ENCODE data around the gene RUNX2.
A peak's percentile ranks its signal among the peaks of the same experiment; 100 is the strongest.

RUNX2 gene

DNA sequence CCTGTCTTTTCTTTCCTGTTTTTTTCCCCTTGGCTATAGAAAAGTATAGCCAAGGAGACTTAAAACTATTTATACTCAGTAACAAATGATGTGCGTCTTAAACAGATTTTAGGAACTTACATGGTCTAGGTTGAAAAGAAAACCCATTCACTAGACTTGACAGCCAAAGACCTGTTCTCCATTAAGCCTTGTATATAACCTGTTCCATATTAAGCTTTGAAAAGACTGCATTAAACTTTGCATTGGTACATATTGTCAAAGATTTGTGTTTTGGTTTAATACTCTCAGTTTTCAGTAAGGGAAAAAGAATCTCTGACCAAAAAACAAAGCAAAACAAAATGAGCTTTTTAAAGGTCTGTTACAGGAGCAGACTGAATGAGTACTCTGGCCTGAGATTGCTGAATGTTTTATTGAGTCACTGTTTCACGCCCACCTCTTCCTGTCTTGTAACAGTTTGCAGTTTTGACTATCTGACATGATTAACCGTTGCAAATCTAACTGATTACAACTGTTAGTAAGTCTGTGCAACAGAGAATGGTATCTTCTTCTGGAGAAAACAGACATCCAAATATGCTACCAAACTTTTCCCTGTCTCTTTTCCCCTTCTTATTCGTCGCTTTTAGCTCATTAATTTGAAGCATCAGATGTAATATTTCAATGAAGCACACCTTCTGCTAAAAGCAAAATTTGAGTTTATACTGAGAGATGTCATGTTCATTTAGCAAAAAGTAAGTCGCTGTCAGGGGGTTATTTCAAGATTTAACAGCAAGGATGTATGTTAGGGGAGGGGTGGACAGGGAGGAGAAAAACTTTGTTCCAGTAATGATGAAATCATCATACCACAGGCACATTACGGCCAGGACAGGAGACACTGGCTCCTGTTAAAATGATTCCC, 108.7 kb downstream of the RUNX2 start:
- DNase-seq: peak; percentile 70

DNA sequence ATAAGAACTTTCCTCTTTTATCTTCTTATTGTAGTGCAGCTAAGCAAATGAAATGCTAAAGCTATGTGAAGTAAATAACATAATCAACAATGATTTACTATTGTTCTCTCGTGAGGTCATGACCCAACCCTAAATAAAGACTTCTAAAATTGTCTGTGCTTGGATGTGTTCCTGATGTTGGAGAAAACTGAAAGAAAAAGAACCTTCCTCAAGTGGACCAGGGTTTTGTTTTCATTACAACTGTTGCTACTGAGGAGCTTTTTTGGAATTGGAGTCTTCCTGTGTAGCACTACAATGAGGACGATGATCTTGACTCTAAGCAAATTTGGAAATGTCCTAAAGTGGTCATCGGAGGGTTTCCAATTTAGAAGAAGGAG, 109.3 kb downstream of the RUNX2 start:
- DNase-seq: no peak

DNA sequence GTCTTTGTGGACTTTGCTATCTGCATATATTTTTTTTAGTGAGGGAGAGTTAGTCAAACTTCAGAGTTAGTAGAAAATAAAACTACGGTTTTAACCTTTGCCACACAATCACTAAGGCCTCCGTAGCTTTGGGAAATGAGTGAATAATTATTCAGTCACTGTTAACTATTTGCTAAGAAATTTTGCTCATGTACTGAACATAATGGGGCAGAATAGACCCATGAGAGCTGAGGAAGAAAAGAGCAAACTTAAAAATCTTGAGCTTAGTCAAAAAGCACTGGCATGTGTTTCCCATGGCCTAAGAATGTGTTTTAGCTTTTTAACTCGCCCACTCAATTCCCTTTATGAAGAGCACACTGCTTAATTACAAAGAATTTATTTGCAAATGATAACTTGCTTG, 110.0 kb downstream of the RUNX2 start:
- DNase-seq: no peak

DNA sequence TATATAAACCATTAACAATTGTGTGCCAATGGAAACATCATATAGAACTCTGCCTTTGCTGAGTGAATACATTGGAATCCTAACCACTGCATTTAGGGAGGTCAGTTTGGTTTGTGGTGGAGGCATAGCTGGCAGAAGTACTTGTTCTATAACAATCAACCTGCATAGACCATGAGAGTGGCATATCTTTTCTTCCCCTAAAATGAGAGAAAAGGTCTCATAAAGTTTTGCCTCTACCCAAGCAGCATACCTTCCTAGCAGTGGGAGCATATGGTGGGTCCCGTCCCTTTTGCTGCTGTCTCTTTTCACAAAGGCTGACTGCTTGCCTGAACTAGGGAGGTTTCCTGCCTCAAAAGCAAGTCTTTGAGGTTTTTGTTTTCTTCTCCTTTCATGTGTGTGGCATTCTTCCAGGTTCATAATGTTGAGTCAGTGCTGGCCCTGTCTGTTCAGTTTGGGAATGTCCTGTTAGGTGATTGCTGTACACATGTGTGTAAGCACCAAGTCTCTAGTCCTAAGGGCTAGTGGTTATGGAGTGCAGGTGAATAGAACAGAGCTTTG, 110.8 kb downstream of the RUNX2 start:
- peak; percentile 48 for DNase-seq

DNA sequence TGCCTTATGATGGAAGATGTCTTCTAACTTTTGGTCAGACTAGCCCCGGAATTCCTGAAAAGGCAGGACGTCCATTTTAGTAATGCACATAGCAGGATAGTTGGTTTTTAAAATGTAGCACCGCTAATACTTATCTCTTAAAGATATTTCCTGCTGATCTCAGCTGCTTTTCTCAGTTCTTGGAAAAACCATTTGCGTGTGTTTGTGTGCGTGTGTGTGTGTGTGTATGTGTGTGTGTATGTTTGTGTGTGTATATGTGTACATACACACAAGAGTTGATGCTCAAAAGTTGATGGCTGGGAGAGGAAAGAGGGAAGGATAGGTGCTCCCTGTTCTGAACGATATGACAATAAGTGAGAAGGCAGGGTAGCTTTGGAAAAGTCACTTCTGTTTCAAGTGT, 111.3 kb downstream of the RUNX2 start:
- no peak for DNase-seq

DNA sequence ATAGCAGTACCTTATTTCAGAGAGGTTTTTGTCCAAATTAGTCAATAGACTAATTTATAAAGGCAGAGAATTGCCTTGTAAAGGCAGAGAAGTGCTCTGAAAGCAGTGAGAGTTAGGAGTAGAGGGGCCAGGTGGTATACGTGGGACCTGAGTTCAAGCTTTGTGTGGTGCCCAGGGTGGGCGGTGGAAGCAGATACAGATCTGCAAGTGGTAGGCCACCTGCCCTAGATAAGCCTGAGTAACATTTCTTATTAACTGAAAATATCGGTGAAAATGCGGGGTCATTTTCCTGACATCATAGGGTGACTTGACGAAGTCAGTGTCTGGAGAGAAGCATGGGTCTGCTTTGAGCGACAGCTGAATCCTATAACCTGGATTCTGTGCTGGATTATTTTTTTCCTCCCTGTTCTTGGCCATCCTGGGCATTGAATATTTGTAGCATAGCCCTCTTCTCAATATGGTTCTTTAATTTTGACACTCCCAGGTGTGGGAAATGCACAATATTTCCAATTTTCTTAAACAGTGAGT, 111.8 kb downstream of the RUNX2 start:
- no peak for DNase-seq

DNA sequence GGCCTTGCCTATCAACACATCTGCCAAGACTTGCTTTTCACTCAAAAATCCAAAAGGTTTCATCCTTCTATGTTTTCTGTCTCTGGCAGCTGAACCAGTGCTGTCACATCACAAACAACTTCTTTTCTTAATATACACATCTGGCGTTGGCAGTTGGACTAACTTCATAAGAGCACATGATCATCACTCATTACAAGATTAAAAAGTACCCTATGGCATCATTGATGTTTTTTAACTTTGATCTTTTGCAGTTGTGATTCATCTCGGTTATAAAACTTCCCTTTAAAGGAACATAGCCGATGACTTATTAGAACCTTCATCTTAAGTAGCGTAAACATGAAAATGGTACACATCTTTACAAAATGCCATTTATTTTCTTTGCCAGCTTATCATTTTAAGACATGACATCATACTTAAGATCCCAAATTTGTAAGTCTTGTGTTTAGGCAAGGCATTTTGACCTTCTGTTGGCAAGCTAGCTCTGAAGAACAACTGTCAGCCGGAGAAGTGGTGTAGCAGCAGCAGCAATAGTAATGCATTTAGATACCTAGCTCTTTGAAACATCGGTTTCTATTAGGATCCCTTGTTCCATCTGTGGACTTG, 113.8 kb downstream of the RUNX2 start:
- DNase-seq: no peak

DNA sequence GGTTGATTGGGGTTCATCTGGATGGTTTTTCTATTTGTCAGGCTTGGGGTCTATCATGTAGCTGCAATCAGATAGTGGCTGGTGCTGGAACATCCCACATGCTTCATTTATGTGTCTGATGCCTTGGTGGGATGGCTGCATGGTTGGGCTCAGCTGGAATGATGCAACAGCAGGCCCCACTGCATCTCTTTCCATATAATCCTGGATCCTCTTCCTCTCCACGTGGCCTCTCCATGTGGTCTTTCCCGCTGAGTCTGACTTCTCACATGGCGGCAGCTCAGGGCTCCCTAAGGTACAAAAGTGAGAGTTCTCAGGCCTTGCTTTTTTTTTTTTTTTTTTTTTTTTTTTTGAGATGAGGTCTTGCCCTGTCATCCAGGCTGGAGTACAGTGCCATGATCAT, 114.6 kb downstream of the RUNX2 start:
- no peak for DNase-seq

DNA sequence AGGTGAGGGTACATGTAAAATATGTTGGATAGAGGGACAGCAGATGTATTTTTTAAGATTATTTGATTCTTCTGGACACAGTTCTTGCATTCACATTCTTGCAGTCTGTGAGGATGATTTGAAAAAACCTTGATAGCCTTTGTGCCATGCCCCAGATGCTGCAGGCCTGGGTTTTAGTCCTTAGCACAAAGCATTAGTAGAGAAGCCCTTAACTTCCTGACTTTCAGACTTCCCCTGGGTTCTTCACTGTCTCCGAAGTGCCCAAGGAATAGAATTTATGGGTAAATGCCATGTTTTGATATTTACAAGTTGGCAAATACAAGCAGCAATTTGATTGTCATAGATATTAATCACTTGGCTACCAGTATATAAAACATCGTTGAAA, 117.2 kb downstream of the RUNX2 start:
- DNase-seq: no peak

DNA sequence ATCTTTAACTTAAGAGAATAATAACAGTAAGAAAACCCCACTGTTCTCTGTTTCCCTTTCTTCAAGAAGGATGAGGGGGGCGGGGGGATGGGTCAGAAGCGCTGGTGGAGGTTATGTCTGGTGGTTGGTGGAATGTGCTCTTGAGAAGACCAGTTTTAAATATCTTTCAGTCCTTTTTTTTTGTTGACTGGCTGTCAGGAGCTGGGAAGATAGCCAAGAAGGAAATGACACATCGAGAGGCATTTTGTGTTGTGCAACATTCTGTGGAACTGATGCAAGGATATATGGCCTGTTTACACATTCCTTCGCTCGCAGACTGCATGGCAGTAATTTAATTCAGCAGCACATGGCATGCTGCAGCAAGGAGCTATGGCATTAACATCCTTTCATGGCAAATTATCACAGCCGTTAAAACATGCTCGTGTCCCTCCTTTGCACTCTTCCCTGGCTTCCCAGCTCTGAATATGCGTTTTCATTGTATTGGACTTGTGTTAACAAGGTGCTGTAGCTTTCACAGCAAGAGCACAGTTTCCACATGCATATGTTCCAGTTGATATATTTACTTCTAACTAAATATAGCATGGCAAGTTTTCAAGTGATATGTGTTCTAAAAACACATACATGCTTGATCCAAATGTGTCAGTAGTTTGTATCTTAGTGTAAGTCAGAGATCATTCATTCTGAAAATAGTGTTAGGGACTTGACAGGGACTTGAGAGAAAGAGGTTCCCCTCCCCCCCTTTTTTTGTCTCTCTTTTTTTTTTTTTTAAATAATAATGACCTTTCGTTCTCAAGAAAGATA, 117.8 kb downstream of the RUNX2 start:
- DNase-seq: peak; percentile 98

DNA sequence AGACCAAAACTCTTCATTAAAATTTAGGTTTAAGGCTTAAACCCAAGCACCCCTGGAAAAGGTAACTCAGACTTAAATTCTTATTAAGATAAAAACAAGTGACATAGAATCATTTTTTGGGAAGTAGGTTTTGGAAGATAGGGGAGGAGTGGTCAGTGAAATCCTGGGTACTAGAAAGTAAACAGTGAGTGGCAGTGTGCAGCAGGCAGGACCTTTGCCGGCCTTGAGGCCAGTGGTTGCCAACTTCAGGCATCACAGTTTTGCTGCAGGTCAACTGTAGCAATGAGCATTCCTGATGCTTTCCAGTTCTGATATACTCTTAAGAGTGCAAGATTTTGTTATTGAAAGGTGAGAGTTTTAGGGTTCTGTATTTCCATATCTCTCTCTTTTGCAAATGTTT, 118.9 kb downstream of the RUNX2 start:
- no peak for DNase-seq

DNA sequence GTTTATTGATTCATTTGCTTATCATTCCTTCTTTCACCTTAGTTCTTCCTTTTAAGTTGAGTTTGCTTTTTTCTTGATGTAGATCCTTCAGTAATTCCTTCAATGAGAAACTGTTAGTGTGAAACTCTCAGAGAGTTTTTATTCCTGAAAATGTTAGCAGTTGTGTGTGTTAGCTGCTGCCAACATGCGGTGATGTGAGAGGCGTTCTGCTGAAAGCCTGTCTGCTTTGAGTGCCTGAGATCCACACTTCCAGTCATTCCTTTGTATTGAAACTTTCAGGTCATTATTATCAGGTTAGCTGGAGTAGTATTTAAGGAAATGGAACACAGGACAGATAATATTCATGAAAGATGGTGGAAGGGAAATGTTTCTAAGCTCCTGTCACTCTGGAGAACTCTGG, 119.6 kb downstream of the RUNX2 start:
- DNase-seq: no peak

DNA sequence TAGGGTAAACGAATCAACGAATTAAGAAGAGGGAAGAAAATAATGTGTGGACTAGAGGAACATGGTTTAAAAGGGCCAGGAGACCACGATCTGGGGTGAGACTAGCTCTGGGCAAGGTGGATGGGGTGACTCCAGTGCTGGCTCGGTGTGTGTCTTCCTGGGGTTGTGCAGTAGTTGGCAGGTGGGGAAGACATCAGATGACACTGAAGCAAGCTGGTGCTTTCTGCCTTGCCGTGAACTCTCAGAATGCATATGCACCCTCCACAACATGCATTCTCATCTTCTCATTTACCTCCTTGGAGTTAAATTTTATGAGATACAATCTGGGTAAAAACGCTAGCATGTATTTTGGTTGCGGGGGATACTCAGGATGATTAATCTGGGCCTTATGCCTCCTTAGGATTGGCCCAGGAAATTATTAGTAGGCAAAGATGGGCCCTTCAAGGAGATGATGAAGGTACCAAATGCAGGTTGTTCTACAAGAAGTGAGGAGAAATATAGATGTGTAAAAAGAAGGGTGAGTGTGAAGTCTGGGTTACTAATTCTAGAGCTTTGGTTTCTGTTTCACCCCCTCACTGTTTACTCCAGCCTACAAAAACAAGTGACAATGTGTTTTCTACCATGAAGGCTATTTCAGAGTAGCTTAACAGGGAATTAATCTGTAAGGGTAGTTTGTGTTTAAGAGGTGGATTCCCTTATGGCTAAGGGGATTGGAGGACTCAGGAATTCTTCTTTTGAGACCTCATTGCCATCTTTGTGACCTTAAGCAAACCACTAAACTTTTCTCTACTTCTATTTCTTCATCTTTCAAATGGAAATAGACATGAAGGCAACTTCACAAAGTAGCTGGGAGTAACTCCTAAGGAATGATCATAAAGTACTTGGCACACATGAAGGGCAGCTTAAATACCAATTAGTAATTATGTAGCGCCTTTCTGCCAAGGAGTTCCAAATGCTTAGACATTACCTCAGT, 120.6 kb downstream of the RUNX2 start:
- DNase-seq: no peak

DNA sequence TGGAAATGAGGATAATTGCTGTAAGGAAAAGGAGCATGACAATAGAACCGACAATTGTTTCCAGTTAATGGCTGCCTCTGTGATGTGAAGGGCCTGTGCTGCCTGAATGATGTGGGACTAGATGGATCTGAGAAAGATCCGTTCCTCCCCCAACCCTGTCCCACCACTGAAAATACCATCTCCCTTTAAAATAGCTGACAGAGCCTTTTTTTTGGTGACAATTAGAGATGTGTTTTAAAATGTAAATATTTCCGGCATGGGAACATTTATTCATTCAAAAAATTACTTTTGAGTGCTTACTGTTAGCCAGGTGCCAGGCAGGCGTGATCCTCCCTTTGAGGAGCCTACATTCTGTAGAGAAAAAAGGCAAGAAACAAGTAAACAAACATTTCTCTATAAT, 122.0 kb downstream of the RUNX2 start:
- no peak for DNase-seq

DNA sequence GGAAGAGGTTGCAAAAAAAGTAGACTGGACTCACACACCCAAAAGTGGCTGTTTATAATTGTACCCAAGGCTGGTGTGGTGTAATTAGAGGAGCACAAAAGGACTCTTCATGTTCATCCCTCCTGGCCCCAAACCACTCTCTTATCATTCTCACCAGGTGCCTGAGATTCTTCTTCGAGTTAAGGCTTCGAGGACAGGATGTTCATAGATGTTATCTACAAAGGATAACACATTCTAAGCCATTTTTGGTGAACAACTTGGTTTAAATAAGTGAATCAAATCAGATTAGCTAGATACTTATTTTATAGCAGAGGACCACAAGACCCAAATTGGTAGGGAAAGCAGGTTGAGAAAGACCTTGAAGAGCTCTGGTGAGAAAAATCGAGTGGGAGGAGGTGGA, 122.7 kb downstream of the RUNX2 start:
- DNase-seq: no peak

DNA sequence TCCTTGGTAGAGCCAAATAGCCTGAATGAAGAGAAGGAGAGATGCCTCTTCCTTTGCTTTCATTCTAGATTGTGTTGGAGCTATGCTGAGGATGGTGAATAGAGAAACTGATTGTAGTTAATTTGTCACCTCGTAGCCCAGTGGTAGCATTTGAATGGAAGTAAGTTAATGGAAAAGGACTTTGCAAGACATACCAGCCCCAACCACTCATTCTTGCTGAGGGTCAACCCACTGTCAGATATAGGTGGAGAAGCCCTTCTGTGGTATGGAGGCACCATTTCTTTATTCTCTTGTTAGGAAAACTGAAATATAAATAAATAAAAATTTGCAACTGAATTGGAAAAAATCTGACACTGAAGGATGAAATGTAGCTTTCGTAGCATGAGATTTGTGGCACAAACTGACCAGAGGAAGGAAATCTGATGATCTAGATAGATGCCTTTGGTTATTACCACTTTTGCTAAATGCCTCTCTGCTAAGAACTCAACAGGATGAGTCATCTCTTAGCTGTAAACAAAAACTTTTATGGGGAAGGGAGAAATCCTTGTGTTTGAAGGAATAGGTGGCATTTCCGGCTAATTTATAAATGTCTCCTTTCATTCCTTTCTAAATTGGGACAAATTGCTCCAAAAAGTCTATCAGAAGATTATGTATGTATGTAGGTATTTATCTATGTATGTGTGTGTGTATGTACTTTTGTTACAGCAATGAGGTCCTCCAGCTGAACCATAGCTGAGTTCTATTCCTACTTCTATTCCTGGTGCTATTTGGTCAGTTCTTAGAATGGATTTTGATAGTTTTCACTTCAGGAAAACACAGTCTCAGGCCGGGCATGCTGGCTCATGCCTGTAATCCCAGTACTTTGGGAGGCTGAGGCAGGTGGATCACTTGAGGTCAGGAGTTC, 126.1 kb downstream of the RUNX2 start:
- peak; percentile 47 for DNase-seq

DNA sequence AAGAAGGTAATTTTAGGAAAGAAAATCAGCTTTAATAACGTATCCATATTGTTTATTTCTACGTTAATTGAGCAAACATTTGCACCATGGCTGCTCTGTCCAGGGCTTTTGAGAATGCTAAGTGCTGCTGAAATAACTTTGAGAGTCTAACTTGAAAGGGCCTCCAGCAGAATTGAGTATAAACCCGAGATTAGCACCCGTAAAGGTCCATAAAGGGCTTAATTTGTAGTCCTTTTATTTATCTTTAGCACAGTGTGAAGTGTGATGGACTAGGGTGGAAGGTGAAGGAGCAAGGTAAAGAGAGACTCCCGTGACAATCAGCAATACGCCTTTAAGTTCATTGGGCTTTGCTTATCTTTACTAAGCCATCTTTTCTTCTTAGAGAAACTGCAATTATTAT, 127.3 kb downstream of the RUNX2 start:
- no peak for DNase-seq

DNA sequence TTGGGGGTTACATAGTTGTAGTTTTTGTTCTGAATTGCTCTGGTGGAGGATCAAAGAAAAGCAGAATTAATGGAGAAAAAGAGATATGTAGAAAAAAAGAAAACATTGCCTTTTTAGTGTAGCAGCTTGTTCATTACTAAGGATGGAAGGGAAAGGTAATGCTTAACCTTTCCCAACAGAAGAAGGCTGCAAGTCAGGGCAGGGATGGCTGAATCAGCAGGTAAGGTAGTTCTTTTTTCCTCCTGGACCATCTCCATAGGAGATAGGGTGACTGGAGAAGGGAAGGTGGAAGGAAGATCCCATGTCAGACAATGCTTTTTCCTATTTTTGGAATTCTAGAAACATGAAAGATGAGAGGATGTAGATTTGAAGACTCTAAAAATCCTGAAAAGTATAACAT, 129.0 kb downstream of the RUNX2 start:
- no peak for DNase-seq

DNA sequence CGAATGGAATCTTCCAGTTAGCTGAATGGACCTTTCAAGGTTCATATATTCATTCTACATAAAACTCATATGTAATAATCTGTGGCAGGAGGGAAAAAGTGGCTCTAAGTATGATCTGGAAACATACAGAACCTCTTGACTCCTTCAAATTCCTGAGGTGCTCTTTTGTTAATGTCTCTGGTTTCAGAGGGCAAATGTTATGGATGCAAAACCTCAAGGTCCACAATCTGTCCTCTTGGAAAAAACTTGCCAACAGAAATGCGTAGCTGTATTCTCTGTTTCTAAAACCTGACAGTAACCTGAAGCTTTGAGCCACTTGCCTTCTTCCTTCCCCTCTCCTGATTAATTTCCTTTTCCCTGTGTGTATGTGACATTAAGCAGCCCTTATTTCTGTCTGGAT, 130.5 kb downstream of the RUNX2 start:
- DNase-seq: no peak

DNA sequence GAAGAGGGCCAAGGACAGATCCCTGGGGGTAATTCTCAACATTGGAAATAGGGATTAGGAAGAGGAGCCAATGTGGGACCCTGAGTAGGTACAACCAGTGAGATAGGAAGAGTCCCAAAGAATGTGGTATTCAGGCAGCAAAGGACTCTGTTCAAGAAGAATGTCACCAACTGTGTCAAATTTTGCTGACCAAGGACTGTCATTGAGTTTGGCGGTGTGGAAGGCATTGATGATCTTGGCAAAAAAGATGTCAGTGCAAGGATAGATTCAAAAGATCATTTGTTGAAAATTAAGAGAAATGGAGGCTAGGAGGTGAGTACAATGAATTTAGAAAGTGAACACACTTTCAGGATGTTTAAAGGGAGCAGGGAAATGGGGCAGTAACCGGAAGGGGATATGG, 132.0 kb downstream of the RUNX2 start:
- DNase-seq: no peak

DNA sequence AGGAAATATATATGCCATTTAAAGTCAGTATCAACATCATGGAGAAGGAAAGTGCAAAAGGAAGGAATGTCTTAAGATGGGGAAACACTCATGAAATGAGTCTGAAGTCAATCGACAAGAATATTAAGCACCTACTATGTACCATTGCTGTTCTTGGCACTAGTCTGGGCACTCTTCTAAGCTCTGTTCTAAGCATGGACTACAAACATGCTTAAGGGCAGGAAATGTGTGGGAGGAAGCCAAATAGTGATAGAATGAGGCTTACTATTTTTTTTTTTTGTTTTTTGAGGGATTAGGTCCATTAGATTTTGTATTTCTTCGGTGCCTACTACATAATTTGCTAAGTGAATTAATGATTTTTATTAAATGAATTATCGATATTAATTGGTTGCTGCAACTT, 133.4 kb downstream of the RUNX2 start:
- no peak for DNase-seq

Measured in GF-D8 (cell line).